ENCODE results near the gene RSRC1.
"Not testable (repeated sequence)": the region's sequence is repeated elsewhere in the genome, so short reads cannot be mapped to it uniquely, and the experiment has no call there.

DNA sequence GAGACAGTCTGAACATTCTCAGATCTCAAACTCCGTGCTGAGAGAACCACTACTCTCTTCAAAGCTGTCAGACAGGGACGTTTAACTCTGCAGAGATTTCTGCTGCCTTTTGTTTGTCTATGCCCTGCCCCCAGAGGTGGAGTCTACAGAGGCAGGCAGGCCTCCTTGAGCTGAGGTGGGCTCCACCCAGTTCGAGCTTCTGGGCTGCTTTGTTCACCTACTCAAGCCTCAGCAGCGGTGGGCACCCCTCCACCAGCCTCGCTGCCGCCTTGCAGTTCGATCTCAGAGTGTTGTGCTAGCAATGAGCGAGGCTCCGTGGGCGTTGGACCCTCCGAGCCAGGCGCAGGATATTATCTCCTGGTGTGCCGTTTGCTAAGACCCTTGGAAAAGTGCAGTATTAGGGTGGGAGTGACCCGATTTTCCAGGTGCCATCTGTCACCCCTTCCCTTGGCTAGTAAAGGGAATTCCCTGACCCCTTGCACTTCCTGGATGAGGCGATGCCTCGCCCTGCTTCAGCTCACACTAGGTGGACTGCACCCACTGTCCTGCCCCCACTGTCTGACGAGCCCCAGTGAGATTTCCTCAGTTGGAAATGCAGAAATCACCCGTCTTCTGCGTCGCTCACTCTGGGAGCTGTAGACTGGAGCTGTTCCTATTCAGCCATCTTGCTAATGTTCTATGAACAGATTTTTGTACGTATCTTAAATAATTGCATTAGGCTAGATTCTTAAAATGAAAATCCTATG is 220.0 kb downstream of the RSRC1 start:
- TF ChIP-seq, protein P1, sequence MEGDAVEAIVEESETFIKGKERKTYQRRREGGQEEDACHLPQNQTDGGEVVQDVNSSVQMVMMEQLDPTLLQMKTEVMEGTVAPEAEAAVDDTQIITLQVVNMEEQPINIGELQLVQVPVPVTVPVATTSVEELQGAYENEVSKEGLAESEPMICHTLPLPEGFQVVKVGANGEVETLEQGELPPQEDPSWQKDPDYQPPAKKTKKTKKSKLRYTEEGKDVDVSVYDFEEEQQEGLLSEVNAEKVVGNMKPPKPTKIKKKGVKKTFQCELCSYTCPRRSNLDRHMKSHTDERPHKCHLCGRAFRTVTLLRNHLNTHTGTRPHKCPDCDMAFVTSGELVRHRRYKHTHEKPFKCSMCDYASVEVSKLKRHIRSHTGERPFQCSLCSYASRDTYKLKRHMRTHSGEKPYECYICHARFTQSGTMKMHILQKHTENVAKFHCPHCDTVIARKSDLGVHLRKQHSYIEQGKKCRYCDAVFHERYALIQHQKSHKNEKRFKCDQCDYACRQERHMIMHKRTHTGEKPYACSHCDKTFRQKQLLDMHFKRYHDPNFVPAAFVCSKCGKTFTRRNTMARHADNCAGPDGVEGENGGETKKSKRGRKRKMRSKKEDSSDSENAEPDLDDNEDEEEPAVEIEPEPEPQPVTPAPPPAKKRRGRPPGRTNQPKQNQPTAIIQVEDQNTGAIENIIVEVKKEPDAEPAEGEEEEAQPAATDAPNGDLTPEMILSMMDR (IDR thresholded peaks at IDR 0.05; ENCODE audit: insufficient read depth, low read depth, low read length): not testable (repeated sequence)
- TF ChIP-seq EZH2 (IDR thresholded peaks at IDR 0.05; ENCODE audit: insufficient read depth, low read length): not testable (repeated sequence)

All from astrocyte (in vitro differentiated cells and primary cell).